Lung (tissue), 12 donors: Measurements from ENCODE around the gene FARP1. TPM values are rescaled to one million over a fixed set of nuclear protein-coding genes. Genes with fewer than 3 reads are reported as not detected.

ENCODE experiments used
- ATAC-seq: fragments of 200-7000 bp; cut with Tn5 transposase; one replicate; pipeline ENCODE4 v1.9.1; 2020; ENCODE audit warnings: moderate number of reproducible peaks; ENCODE audit not compliant: insufficient read depth, low FRiP score
- DNase-seq, 3 donors: peaks; one replicate each; pipeline ENCODE4 v3.0.0-alpha.2; 2013 to 2017
- H3K27ac ChIP-seq, 2 donors: one replicate each; pipeline ENCODE4 v1.5.1; 2013; ENCODE audit warnings: mild to moderate bottlenecking in 2 of 2, moderate library complexity in 2 of 2, control low read depth in 1 of 2, inconsistent platforms in 1 of 2, low read depth in 1 of 2, low read length in 1 of 2
- H3K27me3 ChIP-seq, 3 donors: one replicate each; pipeline ENCODE4 v1.5.1; 2013; ENCODE audit warnings: low read length in 2 of 3; ENCODE audit not compliant: control insufficient read depth in 3 of 3, insufficient read depth in 3 of 3
- H3K36me3 ChIP-seq, 4 donors: one replicate each; pipeline ENCODE4 v1.5.1; 2013; ENCODE audit warnings: low read length in 4 of 4, mild to moderate bottlenecking in 1 of 4, moderate library complexity in 1 of 4; ENCODE audit not compliant: control insufficient read depth in 4 of 4, insufficient read depth in 4 of 4
- H3K4me1 ChIP-seq, 5 donors: one replicate each; pipeline ENCODE4 v1.5.1; 2013; ENCODE audit warnings: low read length in 5 of 5, mild to moderate bottlenecking in 2 of 5, moderate library complexity in 1 of 5; ENCODE audit not compliant: control insufficient read depth in 5 of 5, insufficient read depth in 5 of 5
- H3K4me3 ChIP-seq: one replicate; pipeline ENCODE4 v1.5.1; 2013; ENCODE audit warnings: mild to moderate bottlenecking, control low read depth, moderate library complexity
- H3K9ac ChIP-seq, 2 donors: one replicate each; pipeline ENCODE4 v1.5.1; 2013; ENCODE audit warnings: low read length in 2 of 2, control low read depth in 1 of 2; ENCODE audit not compliant: insufficient read depth in 1 of 2
- H3K9me3 ChIP-seq, 4 donors: one replicate each; pipeline ENCODE4 v1.5.1; 2013; ENCODE audit warnings: low read length in 3 of 4, mild to moderate bottlenecking in 1 of 4, moderate library complexity in 1 of 4; ENCODE audit not compliant: control insufficient read depth in 4 of 4, insufficient read depth in 3 of 4
- WGBS, 2 donors: extraction: QIAGEN DNeasy Blood & Tissue Kit; methylation state at CpG; one replicate each; pipeline ENCODE4 v1.1.7; 2013; 5-methylcytosine and 5-hydroxymethylcytosine counted together
- polyA plus RNA-seq, 2 donors: library from polyadenylated mRNA; stranded (reverse); fragments of 200-250 nt; gene quantifications; one replicate each; pipeline ENCODE4 v1.2.1, GENCODE V29; 2013
- total RNA-seq, 2 donors: library from RNA; depleted of rRNA in 1 of 2; stranded (reverse); fragments of >200 nt in 1 of 2; gene quantifications; one replicate each; pipeline ENCODE4 v1.2.1, GENCODE V29; 2014 to 2021
- TF ChIP-seq, protein P1 (sequence below): IDR thresholded peaks from 2 replicates; pipeline ENCODE4 v1.5.1; 2012; ENCODE audit warnings: mild to moderate bottlenecking; ENCODE audit errors: control extremely low read depth, extremely low read depth
- donor health status: control.
- donor health status: control.
- donor health status: Bipolar disorder and iron deficiency.
- donor health status: healthy.
- donor health status: DM: yes; HTN: yes; CAD: no.

Gene FARP1
- total and polyA plus RNA-seq, 4 donors, result 20.8 to 102 (median 54.4) TPM

- TF ChIP-seq, protein P1, sequence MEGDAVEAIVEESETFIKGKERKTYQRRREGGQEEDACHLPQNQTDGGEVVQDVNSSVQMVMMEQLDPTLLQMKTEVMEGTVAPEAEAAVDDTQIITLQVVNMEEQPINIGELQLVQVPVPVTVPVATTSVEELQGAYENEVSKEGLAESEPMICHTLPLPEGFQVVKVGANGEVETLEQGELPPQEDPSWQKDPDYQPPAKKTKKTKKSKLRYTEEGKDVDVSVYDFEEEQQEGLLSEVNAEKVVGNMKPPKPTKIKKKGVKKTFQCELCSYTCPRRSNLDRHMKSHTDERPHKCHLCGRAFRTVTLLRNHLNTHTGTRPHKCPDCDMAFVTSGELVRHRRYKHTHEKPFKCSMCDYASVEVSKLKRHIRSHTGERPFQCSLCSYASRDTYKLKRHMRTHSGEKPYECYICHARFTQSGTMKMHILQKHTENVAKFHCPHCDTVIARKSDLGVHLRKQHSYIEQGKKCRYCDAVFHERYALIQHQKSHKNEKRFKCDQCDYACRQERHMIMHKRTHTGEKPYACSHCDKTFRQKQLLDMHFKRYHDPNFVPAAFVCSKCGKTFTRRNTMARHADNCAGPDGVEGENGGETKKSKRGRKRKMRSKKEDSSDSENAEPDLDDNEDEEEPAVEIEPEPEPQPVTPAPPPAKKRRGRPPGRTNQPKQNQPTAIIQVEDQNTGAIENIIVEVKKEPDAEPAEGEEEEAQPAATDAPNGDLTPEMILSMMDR, result no peak
- no peaks in the 10 kb centered on the region for H3K36me3 ChIP-seq
- no peak overlapping the region for H3K4me3 ChIP-seq
- H3K4me1 ChIP-seq, result peaks cover 3 to 65% (median 28%) of the 10 kb centered on the region in 5 donors
- peak overlapping the region in 1 of 2 donors; percentile 47 for H3K9ac ChIP-seq
- peak; percentile 27 to 86 (median 82) for DNase-seq
- H3K9me3 ChIP-seq, result no peaks in the 10 kb centered on the region
- H3K27me3 ChIP-seq, result no peaks in the 10 kb centered on the region
- no peak for ATAC-seq
- no peak overlapping the region for H3K27ac ChIP-seq
- 71 to 72% methylated on average over 4 of the region's 4 CpGs for WGBS, 2 donors
Observed at GRCh38 chr13:98220271-98220791, 77.4 kb downstream of the FARP1 start.

- DNase-seq, result no peak
- H3K27ac ChIP-seq, result no peak overlapping the region
- WGBS, 2 donors, result 85 to 87% methylated on average over 6 of the region's 6 CpGs
Observed at GRCh38 chr13:98221234-98221633, 78.3 kb downstream of the FARP1 start.

GRCh38 chr13:98222081-98222554, 79.2 kb downstream of the FARP1 start:
- peaks cover 0 to 2% (median 0%) of the 10 kb centered on the region in 4 donors for H3K9me3 ChIP-seq
- no peak overlapping the region for H3K4me3 ChIP-seq
- TF ChIP-seq, protein P1, result no peak
- peaks cover 3 to 48% (median 20%) of the 10 kb centered on the region in 5 donors for H3K4me1 ChIP-seq
- no peak overlapping the region for H3K27ac ChIP-seq
- no peak for DNase-seq
- WGBS, 2 donors, result 61 to 84% methylated on average over 5 of the region's 5 CpGs
- no peaks in the 10 kb centered on the region for H3K27me3 ChIP-seq
- no peak for ATAC-seq
- no peaks in the 10 kb centered on the region for H3K36me3 ChIP-seq
- H3K9ac ChIP-seq, result peak overlapping the region in 1 of 2 donors; percentile 28

More at GRCh38 chr13:98221234-98221633, 78.3 kb downstream of the FARP1 start:
- H3K9ac ChIP-seq, result no peak overlapping the region
- no peak for ATAC-seq
- no peak overlapping the region for H3K4me3 ChIP-seq
- no peaks in the 10 kb centered on the region for H3K36me3 ChIP-seq
- TF ChIP-seq, protein P1, result no peak
- H3K27me3 ChIP-seq, result no peaks in the 10 kb centered on the region
- H3K4me1 ChIP-seq, result peaks cover 3 to 57% (median 24%) of the 10 kb centered on the region in 5 donors
- peaks cover 0 to 2% (median 0%) of the 10 kb centered on the region in 4 donors for H3K9me3 ChIP-seq
